Activated CD8-positive, alpha-beta memory T cell treated with anti-CD3 and anti-CD28 coated beads for 1 hour (primary cell): ENCODE measurements around the gene BABAM2.

Source experiments
- DNase-seq, 2 donors: peaks; one replicate each; pipeline ENCODE4 v3.0.0-alpha.2; 2020; ENCODE audit warnings: low read depth in 1 of 2; ENCODE audit errors: extremely low read depth in 1 of 2

The BABAM2 gene

DNA sequence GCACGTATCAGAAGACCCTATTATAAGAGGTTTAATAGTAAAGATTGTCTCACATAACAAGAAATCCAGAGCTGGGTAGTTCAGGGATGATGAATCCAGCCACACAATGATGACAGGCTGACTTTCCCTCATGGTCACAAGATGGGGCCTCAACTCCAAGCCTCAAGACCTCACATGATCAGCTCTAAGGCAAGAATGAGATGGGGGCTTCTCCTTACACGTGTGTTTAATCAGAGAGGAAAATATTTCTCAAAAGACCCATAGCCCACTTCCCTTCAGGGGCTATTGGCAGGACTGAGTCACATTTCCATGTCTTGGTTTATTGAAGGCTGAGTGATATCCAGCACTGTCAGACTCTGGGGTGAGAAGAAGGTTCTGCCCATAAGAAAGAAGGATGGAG, 402.0 kb downstream of the BABAM2 start:
- no peak for DNase-seq

DNA sequence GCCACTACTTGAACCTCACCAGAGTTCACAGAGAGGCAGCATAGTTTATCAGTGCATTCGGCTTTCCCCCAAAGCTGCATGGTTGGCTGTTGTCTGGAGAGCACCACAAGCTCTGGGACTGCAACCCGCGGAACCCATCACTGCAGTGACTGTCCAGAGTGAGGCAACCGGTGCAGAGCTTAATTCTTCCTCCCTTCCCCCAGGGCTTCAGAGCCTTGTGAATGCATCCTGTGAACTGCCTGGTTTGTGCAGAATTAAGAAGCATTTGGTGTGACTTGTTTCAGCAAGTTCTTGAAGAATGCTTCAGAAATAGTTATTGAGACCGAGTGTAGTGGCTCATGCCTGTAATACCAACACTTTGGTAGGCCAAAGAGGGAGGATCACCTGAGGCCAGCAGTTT, 402.9 kb downstream of the BABAM2 start:
- DNase-seq: no peak

GRCh38 chr2:28294451-28294850, 403.9 kb downstream of the BABAM2 start:
- DNase-seq: no peak

- DNase-seq: no peak
These were observed 405.7 kb downstream of the BABAM2 start for GRCh38 chr2:28296243-28296642.

- DNase-seq: no peak
These were observed 406.4 kb downstream of the BABAM2 start for GRCh38 chr2:28296904-28297303.

DNA sequence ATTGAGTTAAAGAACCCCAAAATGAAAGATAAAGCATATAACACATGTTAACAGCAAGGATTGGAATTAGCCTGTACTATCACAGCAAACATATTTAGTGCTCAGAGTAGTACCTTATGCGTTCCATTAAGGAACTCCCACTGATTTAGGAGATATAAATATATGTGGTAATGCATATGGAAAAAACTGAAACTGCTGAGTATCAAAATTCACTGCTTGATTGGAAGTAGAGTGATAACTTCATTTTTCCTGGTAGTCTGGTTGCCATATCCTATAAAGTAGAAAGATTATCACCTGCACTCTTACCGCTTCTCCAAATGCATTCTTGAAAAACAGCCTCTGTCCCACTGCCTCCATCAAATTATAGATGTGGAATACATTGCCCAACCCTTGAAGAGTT, 407.0 kb downstream of the BABAM2 start:
- DNase-seq: no peak

GRCh38 chr2:28298406-28298805, 407.9 kb downstream of the BABAM2 start:
- DNase-seq: no peak

- DNase-seq: no peak
These were observed 410.2 kb downstream of the BABAM2 start for GRCh38 chr2:28300485-28301341.

DNA sequence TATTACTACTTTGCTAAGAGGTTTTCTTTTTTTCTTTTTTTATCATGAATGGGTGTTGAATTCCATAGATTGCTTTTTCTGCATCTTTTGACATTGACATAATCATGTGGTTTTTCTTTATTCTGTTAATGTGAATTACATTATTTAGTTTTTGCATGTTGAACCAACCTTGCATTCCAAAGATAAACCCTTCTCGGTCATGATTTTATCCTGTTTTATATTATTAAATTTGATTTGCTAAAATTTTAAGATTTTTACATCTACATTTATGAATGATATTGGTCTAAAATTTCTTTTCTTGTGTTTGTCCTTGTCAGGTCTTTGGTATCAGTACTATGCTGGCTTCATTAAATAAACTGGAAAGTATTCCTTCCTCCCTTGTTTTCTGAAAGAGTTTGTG, 414.7 kb downstream of the BABAM2 start:
- no peak for DNase-seq

DNA sequence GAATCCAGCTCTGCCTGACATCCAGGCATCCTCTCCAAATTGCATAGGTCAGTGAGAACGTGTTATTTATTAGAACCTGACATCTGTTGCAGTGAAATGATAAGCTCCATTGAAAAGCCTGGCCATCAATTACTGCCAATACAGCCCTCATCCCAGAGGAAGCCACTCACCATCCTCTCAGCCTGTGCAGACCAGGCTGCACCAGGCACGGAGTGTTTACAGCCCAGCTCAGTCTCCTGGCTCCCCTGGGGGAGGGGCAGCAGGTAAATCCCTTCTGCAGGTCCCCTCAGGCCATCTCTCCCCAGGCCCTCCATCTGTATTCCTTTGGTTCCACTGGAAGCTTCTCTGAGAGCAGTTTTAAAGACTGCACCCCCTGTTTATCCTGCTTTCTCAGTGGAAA, 419.6 kb downstream of the BABAM2 start:
- no peak for DNase-seq

DNA sequence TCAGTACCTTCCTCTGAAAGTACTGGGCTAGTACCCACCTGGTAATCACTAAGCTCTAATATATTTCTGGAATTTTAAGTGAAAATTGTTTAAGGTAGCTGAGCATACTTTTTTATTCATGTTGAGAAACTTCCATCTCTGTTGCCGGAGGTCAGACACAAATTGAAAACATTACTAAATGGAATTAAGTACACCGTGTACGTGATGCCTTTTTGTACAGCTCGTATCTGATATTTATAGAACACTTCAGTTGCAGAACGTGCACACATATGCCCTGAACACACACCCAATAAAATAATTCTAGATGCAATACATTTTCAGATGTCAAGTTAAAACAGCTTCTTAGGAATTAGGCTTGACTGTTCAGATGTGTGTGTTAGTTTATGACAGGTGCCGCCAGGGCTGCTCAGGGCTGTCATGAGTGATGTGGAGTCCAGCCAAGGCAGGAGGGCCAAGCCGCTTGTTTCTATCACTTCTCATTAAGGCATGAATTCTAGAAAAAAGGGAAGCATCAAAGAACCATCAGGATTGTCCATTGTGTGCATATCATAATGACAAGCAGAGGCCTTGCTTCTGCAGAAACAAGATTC, 421.2 kb downstream of the BABAM2 start:
- DNase-seq: no peak

- DNase-seq: no peak
These were observed 422.0 kb downstream of the BABAM2 start for GRCh38 chr2:28312307-28313219.

DNA sequence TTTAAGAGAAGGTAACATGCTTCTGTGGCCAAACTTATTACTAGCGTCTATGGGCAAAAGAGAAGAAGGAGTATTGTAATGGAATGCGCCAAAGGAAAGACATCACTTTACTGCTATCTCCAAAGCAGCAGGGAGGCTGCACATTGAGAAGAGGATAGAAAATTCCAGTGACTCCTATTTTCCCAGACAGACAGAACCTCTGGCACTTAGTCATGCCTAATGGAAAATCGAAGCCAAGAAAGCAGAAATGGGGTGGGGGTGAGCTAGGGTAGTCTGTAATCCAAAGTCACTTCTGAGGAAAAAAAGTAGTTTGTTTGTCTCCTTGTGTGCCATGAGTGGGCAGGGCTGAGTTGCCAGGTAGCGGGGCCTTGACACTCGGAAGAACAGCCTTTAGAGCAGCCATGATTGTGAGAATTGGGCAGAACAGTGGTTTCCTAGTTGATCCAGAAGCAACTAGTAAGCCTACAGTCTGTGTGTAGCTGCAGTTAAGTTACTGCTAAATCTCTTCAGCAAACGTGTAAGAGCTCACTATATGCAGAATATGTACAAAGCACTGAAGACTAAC, 422.8 kb downstream of the BABAM2 start:
- no peak for DNase-seq

DNA sequence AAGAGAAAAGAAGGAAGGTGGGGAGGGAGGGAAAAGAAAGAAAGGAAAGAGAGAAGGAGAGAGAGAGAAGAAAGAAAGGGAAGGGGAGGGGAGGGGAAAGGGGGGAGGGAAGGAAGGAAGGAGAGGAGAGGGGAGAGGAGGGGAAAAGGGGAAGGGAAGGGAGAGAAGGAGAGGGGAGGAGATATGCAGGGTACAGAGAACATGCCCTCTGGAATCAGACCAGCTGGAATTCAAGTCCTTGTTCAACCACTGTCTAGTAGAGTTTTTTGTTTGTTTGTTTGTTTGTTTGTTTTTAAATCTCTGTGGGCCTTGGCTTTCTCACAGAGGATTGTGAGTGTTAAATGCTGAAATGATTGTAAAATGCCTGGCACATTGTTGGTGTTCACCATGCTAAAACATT, 424.4 kb downstream of the BABAM2 start:
- no peak for DNase-seq

GRCh38 chr2:28316546-28317335, 426.2 kb downstream of the BABAM2 start:
- DNase-seq: no peak

DNA sequence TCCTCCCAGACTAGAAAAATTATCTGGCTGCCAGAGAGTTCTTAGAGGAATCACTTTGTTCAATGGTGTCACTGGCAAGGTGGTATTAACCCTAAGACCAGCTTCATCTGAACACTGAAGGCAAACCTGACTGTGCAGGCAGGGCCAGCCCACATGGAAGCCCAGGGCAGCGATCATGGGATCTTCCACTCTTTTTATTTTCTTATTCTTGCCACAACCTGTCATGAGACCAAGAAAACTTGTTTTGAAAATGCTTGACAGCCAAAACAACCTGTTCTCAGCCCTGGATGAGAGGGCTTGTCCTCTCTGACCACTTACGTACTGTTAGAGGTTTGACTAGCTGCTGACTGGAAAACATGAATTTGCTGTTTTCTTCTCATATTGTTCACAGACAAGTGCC, 426.9 kb downstream of the BABAM2 start:
- no peak for DNase-seq

- DNase-seq: no peak
These were observed 427.5 kb downstream of the BABAM2 start for GRCh38 chr2:28318023-28318422.

DNA sequence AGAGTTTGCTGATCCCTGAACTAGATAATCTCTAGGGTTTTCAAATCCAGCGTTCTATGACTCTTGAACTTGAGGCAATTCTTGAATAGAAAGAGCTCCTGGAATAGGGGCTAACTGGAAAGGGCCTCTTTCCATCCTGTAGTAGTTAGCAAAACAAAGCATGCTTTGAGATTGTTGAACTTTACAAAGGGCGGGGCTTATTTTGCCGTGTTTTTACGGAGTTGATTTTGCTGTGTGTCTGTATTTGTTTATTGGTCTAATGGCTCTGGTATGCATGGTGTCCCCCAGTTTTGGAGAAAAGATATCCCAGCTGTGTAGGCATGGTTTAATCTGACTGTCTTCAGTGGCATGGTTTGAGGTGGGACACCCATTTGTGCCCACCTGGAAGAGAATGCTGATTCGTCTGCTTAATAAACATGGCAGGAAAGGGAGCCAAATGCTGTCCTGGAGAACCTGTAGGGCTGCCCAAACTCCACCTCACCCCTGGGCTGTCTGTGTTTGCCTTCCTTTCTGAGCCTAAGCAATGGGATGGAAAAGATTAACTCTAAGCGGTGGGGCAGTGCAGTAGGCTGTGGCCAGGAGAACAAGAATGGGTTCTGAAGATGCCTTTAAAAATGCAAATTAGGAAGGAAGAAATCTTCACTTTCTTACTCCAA, 428.1 kb downstream of the BABAM2 start:
- DNase-seq: no peak

DNA sequence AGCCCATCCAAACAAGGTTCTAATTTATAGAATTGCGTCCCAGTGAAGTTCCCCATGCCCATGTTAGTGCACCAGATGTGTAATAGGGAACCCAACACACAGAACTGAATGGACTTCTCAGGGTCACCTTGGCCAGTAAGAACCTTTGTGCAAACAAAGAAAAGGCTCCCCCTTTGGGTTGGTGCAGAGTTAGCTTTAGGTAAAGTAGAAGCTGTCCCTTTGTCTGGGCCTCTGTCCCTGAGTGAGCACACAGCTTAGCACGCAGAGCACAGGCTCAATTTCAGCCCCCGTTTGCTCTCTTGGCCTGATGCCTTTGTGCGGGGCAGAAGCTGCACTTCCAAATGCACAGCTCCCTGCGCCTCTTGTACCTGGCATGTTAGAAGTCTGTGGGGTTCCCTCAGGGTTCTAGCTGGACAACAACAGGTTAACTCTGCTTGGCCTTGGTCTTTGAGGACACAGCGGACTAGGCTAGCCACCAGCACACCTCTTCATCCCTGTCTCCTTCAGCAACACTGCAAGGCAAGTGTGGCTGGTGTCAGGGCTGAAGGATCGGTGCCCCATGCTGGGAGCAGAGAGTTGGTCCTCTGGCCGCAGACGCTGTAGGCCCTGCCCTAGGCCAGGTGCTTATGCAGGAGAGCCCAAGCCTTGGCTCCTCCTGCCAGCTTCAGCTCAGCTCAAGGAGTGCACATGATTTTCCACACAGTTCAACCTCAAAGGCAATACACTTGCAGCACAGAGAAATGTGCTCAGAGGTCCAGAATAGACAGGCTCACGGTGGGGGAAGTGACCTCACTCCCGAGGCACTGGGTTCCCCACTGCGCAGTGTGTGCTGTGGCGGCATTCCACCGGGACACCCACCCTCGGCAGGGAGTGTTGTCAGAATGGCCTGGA, 428.8 kb downstream of the BABAM2 start:
- no peak for DNase-seq
